ENCODE data around the gene KCNH4. TPM values are rescaled to one million over a fixed set of nuclear protein-coding genes. Genes with fewer than 3 reads are reported as not detected.

Gene KCNH4
- total RNA-seq (2011; cell fraction: chromatin; rRNA removed; ENCODE audit: low replicate concordance): 1.0 and 3.5 TPM in 2 replicates
- total RNA-seq (2011; cell fraction: nucleolus; rRNA removed): 2.5 TPM in 2 replicates
- 2.0 and 2.2 TPM in 2 replicates for total RNA-seq (2011; cell fraction: nucleoplasm; rRNA removed)
- total RNA-seq (2014; rRNA removed): 0.50 and 0.98 TPM in 2 replicates
- 0.22 and 0.29 TPM in 2 replicates for total RNA-seq (2014; rRNA removed; fragmentation: Illumina TruSeq; extraction: Trizol)
- total RNA-seq (2015; rRNA removed; fragmentation: Illumina TruSeq; extraction: Trizol): 0.36 and 0.49 TPM in 2 replicates
- total RNA-seq (2021): 1.8 and 2.0 TPM in 2 replicates
- 0.72 and 0.79 TPM in 2 replicates for polyA plus RNA-seq (2011; rRNA removed)
- 0.68 and 2.6 TPM in 2 replicates for polyA plus RNA-seq (2011; cell fraction: cytosol; rRNA removed)
- polyA plus RNA-seq (2011; cell fraction: nucleus; rRNA removed): 1.2 and 4.0 TPM in 2 replicates
- 0.24 and 1.0 TPM in 2 replicates for polyA plus RNA-seq (2012)
- polyA plus RNA-seq (2014; fragmentation: Illumina TruSeq; extraction: Trizol): 1.2 and 1.3 TPM in 2 replicates
- polyA plus RNA-seq (2014; fragmentation: Nextera tagmentation; extraction: Ambion mirVana): under 1 TPM; 0.10 to 0.14 TPM
- polyA plus RNA-seq (2014; rRNA removed): 1.3 and 1.7 TPM in 2 replicates
- polyA minus RNA-seq (2011; rRNA and poly(A)+ RNA removed): 0.45 and 1.1 TPM in 2 replicates
- 0.82 and 0.95 TPM in 2 replicates for polyA minus RNA-seq (2011; cell fraction: cytosol; rRNA and poly(A)+ RNA removed)
- polyA minus RNA-seq (2011; cell fraction: nucleus; rRNA and poly(A)+ RNA removed): 0.44 and 0.94 TPM in 2 replicates
- Bru-seq, nascent RNA: percentile 40 among the genes with signal in this experiment
- percentile 29 among the genes with signal in this experiment for BruChase-seq, experiment 1, labeled RNA remaining after a 2-hour chase
- BruChase-seq, experiment 2, labeled RNA remaining after a 6-hour chase: percentile 30 among the genes with signal in this experiment
- long read RNA-seq, experiment 1, partial matches to known transcripts: 3 of 4 reads
- long read RNA-seq, experiment 1, other reads (novel, unspliced or antisense): 1 of 4 reads
- long read RNA-seq, experiment 2, partial matches to known transcripts: 3 of 6 reads
- long read RNA-seq, experiment 2, other reads (novel, unspliced or antisense): 3 of 6 reads
- long read RNA-seq, experiment 3, partial matches to known transcripts: 0 of 1 reads
- long read RNA-seq, experiment 3, other reads (novel, unspliced or antisense): 1 of 1 reads

- POLR2A ChIA-PET: interaction anchor here (0.6 to 1.5 kb wide), 14 partner anchors 10 to 218 kb away, joined by 3 to 4 read pairs (median 4); no protein-coding TSS in a partner anchor
- peaks cover 7% of the 10 kb centered on the region for H3K9me1 ChIP-seq (ENCODE audit: control insufficient read depth, insufficient read depth, low read length)
- intact Hi-C loops (cut with micrococcal nuclease): loop anchor here (1.0 to 10.0 kb wide), 4 partner anchors 62 to 224 kb away; no protein-coding TSS in a partner anchor
- H3K9me3 ChIP-seq (replicated peaks; ENCODE audit: control insufficient read depth, insufficient read depth, low read depth, low read length): no peaks in the 10 kb centered on the region
- peak within 1 kb of the TSS; percentile 60 for H3K4me3 ChIP-seq
- peak within 1 kb of the TSS; percentile 78 for H3K4me2 ChIP-seq (ENCODE audit: insufficient read depth, low read length)
- peak within 1 kb of the TSS; percentile 9; the same call in 1 of the 3 replicates for H3K27ac ChIP-seq (ENCODE audit: extremely low read depth, low read depth, low read length)
- peak within 1 kb of the TSS; percentile 90 for H2AFZ ChIP-seq (ENCODE audit: low read depth, low read length)
- DNase-seq (ENCODE audit: extremely low read depth in 1 of 4, low spot score in 3 of 4) (peak; percentile 97 to 98 (median 98)), ATAC-seq (peak; percentile 87), FAIRE-seq (peak; percentile 89)
- H3K79me2 ChIP-seq (ENCODE audit: control insufficient read depth, insufficient read depth, low read length): peaks cover 11% of the 10 kb centered on the region; the same call in 2 of the 3 replicates
- peaks cover 31 to 50% of the 10 kb centered on the region in 2 experiments for H3K4me1 ChIP-seq (replicated peaks in 1 of 2; ENCODE audit: control insufficient read depth in 2 of 2, insufficient read depth in 2 of 2, low read length in 2 of 2)
- H3K9ac ChIP-seq (ENCODE audit: insufficient read depth in 1 of 2, low read depth in 2 of 2, low read length in 2 of 2): peak within 1 kb of the TSS; percentile 41 to 89
- BruUV-seq (replicated peaks): no TSS peak
- H3K27me3 ChIP-seq (ENCODE audit: control insufficient read depth in 2 of 2, insufficient read depth in 2 of 2, low read length in 2 of 2): no peaks in the 10 kb centered on the region
- in situ Hi-C loops (cut with MboI): no loop called here
- 3% methylated on average over 38 of the region's 60 CpGs for WGBS (ENCODE audit: insufficient coverage, low coverage, missing lambda C conversion rate)
- no peaks in the 10 kb centered on the region for H3K36me3 ChIP-seq (ENCODE audit: control insufficient read depth, insufficient read depth, low read length)
- CTCF ChIA-PET (ENCODE audit: low intra/inter-chr PET ratio): interaction anchor here (0.7 to 1.4 kb wide), 3 partner anchors 63 to 157 kb away, joined by 3 to 12 read pairs (median 3); no protein-coding TSS in a partner anchor
- H4K20me1 ChIP-seq (replicated peaks; ENCODE audit: control insufficient read depth, insufficient read depth, low read length): 0 out of 2 replicates have a peak, but pooled peaks cover 4% of the 10 kb centered on the region
- TF ChIP-seq EP400 (IDR thresholded peaks at IDR 0.05): peak; percentile 88
- peak in 1 of 2 experiments; percentile 83; a peak in 2 of 4 replicates for TF ChIP-seq TEAD1 (CRISPR knock-in tag; IDR thresholded peaks at IDR 0.05)
- peak; percentile 93; the same call in 1 of the 2 replicates for TF ChIP-seq TARDBP (IDR thresholded peaks at IDR 0.05)
- no peak for TF ChIP-seq CGGBP1 (CRISPR knock-in tag; IDR thresholded peaks at IDR 0.05)
- TF ChIP-seq ZNF347 (CRISPR knock-in tag; IDR thresholded peaks at IDR 0.05; ENCODE audit: low read depth): no peak
- TF ChIP-seq NR0B1 (IDR thresholded peaks at IDR 0.05; ENCODE audit: partially characterized antibody): no peak
- no peak for TF ChIP-seq ZNF717 (CRISPR knock-in tag; IDR thresholded peaks at IDR 0.05)
- TF ChIP-seq AFF4 (CRISPR knock-in tag; IDR thresholded peaks at IDR 0.05): no peak
- TF ChIP-seq FOXK2 (conservative IDR thresholded peaks at IDR 0.05 in 1 of 2, IDR thresholded peaks at IDR 0.05 in 1 of 2; ENCODE audit: low read depth in 2 of 2): peak; percentile 74 to 83
Observed at GRCh38 chr17:42180922-42181850, at the start of gene KCNH4. TSS of gene KCNH4 (minus strand) at chr17:42181142. CDS start at chr17:42180945, 197 bp downstream.

All from K562 (cell line).